WI38 (cell line): Measurements from ENCODE around the gene PAM.

Source experiments
- H3K4me3 ChIP-seq: 2 replicates; pipeline ENCODE4 v1.5.1; 2011; ENCODE audit warnings: low read depth, mild to moderate bottlenecking, control low read depth, low read length
- CTCF ChIP-seq: IDR thresholded peaks from 2 replicates; pipeline ENCODE4 v1.5.1; 2012; ENCODE audit warnings: low read depth, mild to moderate bottlenecking, control low read depth, low read length

PAM gene

GRCh38 chr5:102737805-102738469 lies 17.2 kb upstream of the PAM start:
- TF ChIP-seq CTCF = no peak

GRCh38 chr5:102740515-102740914 lies 14.6 kb upstream of the PAM start:
- H3K4me3 ChIP-seq = no peak overlapping the region
- TF ChIP-seq CTCF = no peak

More at GRCh38 chr5:102737805-102738469, 17.2 kb upstream of the PAM start:
- H3K4me3 ChIP-seq = no peak overlapping the region

DNA sequence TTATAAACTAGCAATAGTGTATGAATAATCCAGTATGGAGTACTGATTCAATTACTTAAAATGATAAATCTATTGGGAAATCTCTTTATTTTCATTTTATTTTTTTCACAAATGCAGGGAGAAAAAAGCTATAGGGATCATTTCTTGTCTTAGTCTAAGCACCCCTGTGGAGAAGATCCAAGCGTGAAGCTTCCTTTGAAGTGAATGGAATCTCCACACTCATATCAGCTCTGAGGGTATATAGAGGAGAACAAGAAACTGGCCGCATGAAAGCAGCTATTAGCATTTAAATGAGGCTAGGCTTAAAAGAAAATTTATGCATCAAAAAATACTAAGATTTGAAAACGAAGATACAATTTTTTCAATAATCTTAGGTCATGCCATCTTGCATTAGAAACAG lies 12.9 kb upstream of the PAM start:
- H3K4me3 ChIP-seq = no peak overlapping the region
- TF ChIP-seq CTCF = no peak

GRCh38 chr5:102743900-102744299 lies 11.2 kb upstream of the PAM start:
- TF ChIP-seq CTCF = no peak
- H3K4me3 ChIP-seq = no peak overlapping the region

- no peak overlapping the region for H3K4me3 ChIP-seq
- no peak for TF ChIP-seq CTCF
Measured at GRCh38 chr5:102747386-102748166, 7.5 kb upstream of the PAM start.

DNA sequence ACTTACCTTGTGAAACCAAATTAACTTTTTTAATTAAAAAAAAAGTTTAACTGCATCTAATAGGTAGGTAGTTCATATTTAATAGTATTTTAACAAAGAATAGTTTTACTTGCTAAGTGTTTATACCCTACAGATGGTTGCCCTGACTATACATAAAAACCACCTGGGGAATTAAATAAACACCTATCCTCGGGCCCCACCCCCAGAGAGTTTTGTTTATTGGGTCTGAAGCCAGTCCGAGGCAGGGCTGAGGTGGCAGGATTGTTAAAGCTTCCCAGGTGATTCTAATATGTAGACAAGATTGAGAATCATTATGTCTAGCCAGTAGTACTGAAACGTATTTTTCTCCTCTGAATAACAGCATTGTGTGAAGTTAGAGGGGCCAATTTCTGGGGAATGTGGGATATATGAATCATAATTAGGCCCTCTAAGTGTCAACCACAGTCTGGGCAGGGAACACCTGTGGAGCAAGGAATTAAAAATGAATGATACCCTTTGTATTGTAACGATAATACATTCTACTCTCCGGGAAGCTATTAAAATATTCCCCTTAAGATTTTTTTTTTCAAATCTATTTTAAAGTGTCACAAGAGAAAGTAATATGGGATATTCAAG lies 5.6 kb upstream of the PAM start:
- no peak for TF ChIP-seq CTCF
- H3K4me3 ChIP-seq = no peak overlapping the region
